ENCODE measurements around the gene KAZN. TPM values are rescaled to one million over a fixed set of nuclear protein-coding genes. Genes with fewer than 3 reads are reported as not detected.

The KAZN gene
- total and polyA plus RNA-seq, 4 donors, result 7.6 to 18.8 (median 11.2) TPM

GRCh38 chr1:15000030-15000429 lies 401.5 kb downstream of the KAZN start:
- DNase-seq, result no peak
- 92 to 94% methylated on average over 4 of the region's 4 CpGs for WGBS, 2 donors
- Histone ChIP-seq H3K27ac (ENCODE audit: low read depth in 1 of 2, low read length in 1 of 2) (no peak overlapping the region), H3K9me3 (ENCODE audit: control insufficient read depth in 4 of 4, insufficient read depth in 3 of 4, low read length in 3 of 4) (no peaks in the 10 kb centered on the region), H3K4me1 (ENCODE audit: control insufficient read depth in 5 of 5, insufficient read depth in 5 of 5, low read length in 5 of 5) (peaks cover 0 to 8% (median 0%) of the 10 kb centered on the region in 5 donors), H3K9ac (ENCODE audit: insufficient read depth in 1 of 2, low read length in 2 of 2) (no peak overlapping the region), H3K4me3 (no peak overlapping the region), H3K36me3 (ENCODE audit: control insufficient read depth in 4 of 4, insufficient read depth in 4 of 4, low read length in 4 of 4) (no peaks in the 10 kb centered on the region), H3K27me3 (ENCODE audit: control insufficient read depth in 3 of 3, insufficient read depth in 3 of 3, low read length in 2 of 3) (no peaks in the 10 kb centered on the region)
- TF ChIP-seq, protein P1, sequence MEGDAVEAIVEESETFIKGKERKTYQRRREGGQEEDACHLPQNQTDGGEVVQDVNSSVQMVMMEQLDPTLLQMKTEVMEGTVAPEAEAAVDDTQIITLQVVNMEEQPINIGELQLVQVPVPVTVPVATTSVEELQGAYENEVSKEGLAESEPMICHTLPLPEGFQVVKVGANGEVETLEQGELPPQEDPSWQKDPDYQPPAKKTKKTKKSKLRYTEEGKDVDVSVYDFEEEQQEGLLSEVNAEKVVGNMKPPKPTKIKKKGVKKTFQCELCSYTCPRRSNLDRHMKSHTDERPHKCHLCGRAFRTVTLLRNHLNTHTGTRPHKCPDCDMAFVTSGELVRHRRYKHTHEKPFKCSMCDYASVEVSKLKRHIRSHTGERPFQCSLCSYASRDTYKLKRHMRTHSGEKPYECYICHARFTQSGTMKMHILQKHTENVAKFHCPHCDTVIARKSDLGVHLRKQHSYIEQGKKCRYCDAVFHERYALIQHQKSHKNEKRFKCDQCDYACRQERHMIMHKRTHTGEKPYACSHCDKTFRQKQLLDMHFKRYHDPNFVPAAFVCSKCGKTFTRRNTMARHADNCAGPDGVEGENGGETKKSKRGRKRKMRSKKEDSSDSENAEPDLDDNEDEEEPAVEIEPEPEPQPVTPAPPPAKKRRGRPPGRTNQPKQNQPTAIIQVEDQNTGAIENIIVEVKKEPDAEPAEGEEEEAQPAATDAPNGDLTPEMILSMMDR (IDR thresholded peaks at IDR 0.05; ENCODE audit: control extremely low read depth, extremely low read depth), result no peak
- ATAC-seq (ENCODE audit: insufficient read depth, low FRiP score), result no peak

DNA sequence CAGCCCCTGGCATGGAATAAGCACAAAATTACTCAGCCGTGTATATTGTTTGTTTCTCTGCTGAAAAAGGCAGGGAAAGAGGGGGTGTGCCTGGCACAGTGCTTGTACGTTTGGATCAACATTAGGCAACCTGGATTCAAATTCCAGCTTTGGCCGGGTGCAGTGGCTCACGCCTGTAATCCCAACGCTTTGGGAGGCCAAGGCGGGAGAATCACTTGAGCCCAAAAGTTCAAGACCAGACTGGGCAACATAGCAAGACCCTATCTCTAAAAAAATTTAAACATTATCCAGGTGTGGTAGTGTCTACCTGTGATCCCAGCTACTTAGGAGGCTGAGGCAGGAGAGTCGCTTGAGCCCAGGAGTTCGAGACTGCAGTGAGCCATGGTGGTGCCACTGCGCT lies 402.2 kb downstream of the KAZN start:
- 89 to 94% methylated on average over 9 of the region's 9 CpGs for WGBS, 2 donors
- DNase-seq (no peak), ATAC-seq (ENCODE audit: insufficient read depth, low FRiP score) (no peak)
- TF ChIP-seq, protein P1 (IDR thresholded peaks at IDR 0.05; ENCODE audit: control extremely low read depth, extremely low read depth), result no peak
- Histone ChIP-seq H3K27me3 (ENCODE audit: control insufficient read depth in 3 of 3, insufficient read depth in 3 of 3, low read length in 2 of 3) (no peaks in the 10 kb centered on the region), H3K4me3 (no peak overlapping the region), H3K27ac (ENCODE audit: low read depth in 1 of 2, low read length in 1 of 2) (no peak overlapping the region), H3K9me3 (ENCODE audit: control insufficient read depth in 4 of 4, insufficient read depth in 3 of 4, low read length in 3 of 4) (no peaks in the 10 kb centered on the region), H3K36me3 (ENCODE audit: control insufficient read depth in 4 of 4, insufficient read depth in 4 of 4, low read length in 4 of 4) (no peaks in the 10 kb centered on the region), H3K9ac (ENCODE audit: insufficient read depth in 1 of 2, low read length in 2 of 2) (no peak overlapping the region), H3K4me1 (ENCODE audit: control insufficient read depth in 5 of 5, insufficient read depth in 5 of 5, low read length in 5 of 5) (peaks cover 0 to 12% (median 0%) of the 10 kb centered on the region in 5 donors)

GRCh38 chr1:15001317-15001915 lies 402.9 kb downstream of the KAZN start:
- 72 to 80% methylated on average over 11 to 12 of the region's 12 CpGs for WGBS, 2 donors
- Histone ChIP-seq H3K36me3 (ENCODE audit: control insufficient read depth in 4 of 4, insufficient read depth in 4 of 4, low read length in 4 of 4) (no peaks in the 10 kb centered on the region), H3K27me3 (ENCODE audit: control insufficient read depth in 3 of 3, insufficient read depth in 3 of 3, low read length in 2 of 3) (no peaks in the 10 kb centered on the region), H3K4me3 (no peak overlapping the region), H3K4me1 (ENCODE audit: control insufficient read depth in 5 of 5, insufficient read depth in 5 of 5, low read length in 5 of 5) (peaks cover 0 to 16% (median 0%) of the 10 kb centered on the region in 5 donors), H3K27ac (ENCODE audit: low read depth in 1 of 2, low read length in 1 of 2) (no peak overlapping the region), H3K9ac (ENCODE audit: insufficient read depth in 1 of 2, low read length in 2 of 2) (no peak overlapping the region), H3K9me3 (ENCODE audit: control insufficient read depth in 4 of 4, insufficient read depth in 3 of 4, low read length in 3 of 4) (no peaks in the 10 kb centered on the region)
- TF ChIP-seq, protein P1 (IDR thresholded peaks at IDR 0.05; ENCODE audit: control extremely low read depth, extremely low read depth), result no peak
- DNase-seq (no peak), ATAC-seq (ENCODE audit: insufficient read depth, low FRiP score) (no peak)

- Histone ChIP-seq H3K36me3 (ENCODE audit: control insufficient read depth in 4 of 4, insufficient read depth in 4 of 4, low read length in 4 of 4) (no peaks in the 10 kb centered on the region), H3K4me1 (ENCODE audit: control insufficient read depth in 5 of 5, insufficient read depth in 5 of 5, low read length in 5 of 5) (peaks cover 0 to 19% (median 0%) of the 10 kb centered on the region in 5 donors), H3K27me3 (ENCODE audit: control insufficient read depth in 3 of 3, insufficient read depth in 3 of 3, low read length in 2 of 3) (no peaks in the 10 kb centered on the region), H3K27ac (ENCODE audit: low read depth in 1 of 2, low read length in 1 of 2) (no peak overlapping the region), H3K9me3 (ENCODE audit: control insufficient read depth in 4 of 4, insufficient read depth in 3 of 4, low read length in 3 of 4) (no peaks in the 10 kb centered on the region), H3K9ac (ENCODE audit: insufficient read depth in 1 of 2, low read length in 2 of 2) (no peak overlapping the region), H3K4me3 (no peak overlapping the region)
- TF ChIP-seq, protein P1 (IDR thresholded peaks at IDR 0.05; ENCODE audit: control extremely low read depth, extremely low read depth), result no peak
- WGBS, 2 donors, result 90 to 93% methylated on average over 9 of the region's 9 CpGs
- ATAC-seq (ENCODE audit: insufficient read depth, low FRiP score), result no peak
- DNase-seq, result no peak
Observed at GRCh38 chr1:15002325-15002724, 403.8 kb downstream of the KAZN start.

Measured in lung (tissue), 12 donors.